ENCODE measurements around the gene CUX1.
"Not testable (repeated sequence)": the region's sequence is repeated elsewhere in the genome, so short reads cannot be mapped to it uniquely, and the experiment has no call there.

Gene CUX1

DNA sequence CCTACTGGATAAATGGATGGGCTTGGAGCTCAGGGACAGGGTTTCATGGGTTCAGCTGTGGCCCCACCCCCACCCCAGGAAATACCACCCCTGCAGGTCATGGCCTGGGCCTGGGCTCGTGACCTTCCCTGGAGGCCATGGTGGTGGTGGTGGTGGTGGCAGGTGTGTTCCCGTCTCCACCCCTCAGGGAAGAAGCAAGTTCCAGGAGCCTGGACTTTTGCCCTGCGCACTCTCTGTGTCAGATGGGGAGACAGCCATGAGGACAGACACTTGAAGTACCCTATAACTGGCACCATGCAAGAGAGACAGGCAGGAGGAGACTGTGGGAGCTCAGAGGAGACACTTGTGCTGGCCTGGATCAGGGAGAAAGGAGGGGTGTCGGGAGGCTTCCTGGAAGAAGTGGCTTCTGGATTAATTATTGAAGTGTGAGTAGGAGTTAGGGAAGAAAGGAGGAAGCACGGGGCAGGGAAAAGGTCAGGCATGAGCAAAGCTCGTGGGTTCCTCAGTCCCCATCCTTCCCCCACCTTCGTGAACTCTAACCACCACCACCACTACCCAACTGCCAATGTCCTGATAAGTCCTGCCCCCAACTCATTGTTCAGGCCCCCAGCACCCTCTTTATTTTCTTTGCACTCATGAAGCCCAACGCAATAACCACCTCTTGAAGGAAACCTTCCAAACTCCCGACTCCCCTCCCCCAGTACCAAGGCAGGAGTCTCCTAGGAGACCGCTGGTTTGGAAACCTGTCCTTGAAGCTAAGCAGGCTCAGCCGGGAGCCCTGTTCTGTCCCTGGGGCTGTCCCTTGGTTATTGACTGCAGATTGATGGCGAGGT is 478.1 kb downstream of the CUX1 start:
- TF ChIP-seq, protein P1, sequence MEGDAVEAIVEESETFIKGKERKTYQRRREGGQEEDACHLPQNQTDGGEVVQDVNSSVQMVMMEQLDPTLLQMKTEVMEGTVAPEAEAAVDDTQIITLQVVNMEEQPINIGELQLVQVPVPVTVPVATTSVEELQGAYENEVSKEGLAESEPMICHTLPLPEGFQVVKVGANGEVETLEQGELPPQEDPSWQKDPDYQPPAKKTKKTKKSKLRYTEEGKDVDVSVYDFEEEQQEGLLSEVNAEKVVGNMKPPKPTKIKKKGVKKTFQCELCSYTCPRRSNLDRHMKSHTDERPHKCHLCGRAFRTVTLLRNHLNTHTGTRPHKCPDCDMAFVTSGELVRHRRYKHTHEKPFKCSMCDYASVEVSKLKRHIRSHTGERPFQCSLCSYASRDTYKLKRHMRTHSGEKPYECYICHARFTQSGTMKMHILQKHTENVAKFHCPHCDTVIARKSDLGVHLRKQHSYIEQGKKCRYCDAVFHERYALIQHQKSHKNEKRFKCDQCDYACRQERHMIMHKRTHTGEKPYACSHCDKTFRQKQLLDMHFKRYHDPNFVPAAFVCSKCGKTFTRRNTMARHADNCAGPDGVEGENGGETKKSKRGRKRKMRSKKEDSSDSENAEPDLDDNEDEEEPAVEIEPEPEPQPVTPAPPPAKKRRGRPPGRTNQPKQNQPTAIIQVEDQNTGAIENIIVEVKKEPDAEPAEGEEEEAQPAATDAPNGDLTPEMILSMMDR (IDR thresholded peaks at IDR 0.05; ENCODE audit: control insufficient read depth, insufficient read depth, low read depth, low read length, missing control alignments) = no peak
- no peak overlapping the region for H3K4me3 ChIP-seq (ENCODE audit: control insufficient read depth, low read depth, low read length)
- DNase-seq (ENCODE audit: low read depth) = no peak

DNA sequence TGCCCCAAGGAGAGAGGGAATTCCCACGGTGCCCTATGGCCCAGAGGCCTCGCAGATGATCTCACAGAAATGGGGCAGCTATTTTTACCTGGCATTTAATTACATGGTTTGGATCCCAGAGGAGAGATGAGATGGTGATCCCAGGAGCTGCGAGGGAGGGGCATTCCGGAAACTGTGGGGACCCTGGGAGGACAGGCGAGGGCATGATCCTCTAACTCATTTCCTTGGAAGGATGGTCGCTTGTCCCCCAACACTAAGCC is 478.7 kb downstream of the CUX1 start:
- TF ChIP-seq, protein P1 (IDR thresholded peaks at IDR 0.05; ENCODE audit: control insufficient read depth, insufficient read depth, low read depth, low read length, missing control alignments) = no peak
- no peak overlapping the region for H3K4me3 ChIP-seq (ENCODE audit: control insufficient read depth, low read depth, low read length)
- no peak for DNase-seq (ENCODE audit: low read depth)

DNA sequence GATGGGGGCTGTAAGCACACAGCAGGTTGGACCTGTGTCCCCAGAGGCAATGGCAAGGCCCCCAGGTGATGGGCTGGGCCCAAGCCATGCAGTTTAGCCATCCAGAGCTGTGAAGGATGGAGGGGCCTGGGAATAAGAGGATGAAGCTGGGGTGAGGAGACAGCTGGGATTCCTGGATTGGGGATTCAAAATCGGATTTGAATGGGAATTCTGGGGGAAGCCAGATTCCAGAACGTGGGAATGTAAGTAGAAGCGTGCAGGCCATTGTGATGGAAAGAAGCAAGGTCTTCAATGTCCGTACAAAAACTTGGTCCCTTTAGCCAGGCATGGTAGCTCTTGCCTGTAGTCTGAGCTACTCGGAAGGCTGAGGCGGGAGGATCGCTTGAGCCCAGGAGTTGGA is 479.1 kb downstream of the CUX1 start:
- no peak overlapping the region for H3K4me3 ChIP-seq (ENCODE audit: control insufficient read depth, low read depth, low read length)
- TF ChIP-seq, protein P1 (IDR thresholded peaks at IDR 0.05; ENCODE audit: control insufficient read depth, insufficient read depth, low read depth, low read length, missing control alignments) = no peak
- no peak for DNase-seq (ENCODE audit: low read depth)

DNA sequence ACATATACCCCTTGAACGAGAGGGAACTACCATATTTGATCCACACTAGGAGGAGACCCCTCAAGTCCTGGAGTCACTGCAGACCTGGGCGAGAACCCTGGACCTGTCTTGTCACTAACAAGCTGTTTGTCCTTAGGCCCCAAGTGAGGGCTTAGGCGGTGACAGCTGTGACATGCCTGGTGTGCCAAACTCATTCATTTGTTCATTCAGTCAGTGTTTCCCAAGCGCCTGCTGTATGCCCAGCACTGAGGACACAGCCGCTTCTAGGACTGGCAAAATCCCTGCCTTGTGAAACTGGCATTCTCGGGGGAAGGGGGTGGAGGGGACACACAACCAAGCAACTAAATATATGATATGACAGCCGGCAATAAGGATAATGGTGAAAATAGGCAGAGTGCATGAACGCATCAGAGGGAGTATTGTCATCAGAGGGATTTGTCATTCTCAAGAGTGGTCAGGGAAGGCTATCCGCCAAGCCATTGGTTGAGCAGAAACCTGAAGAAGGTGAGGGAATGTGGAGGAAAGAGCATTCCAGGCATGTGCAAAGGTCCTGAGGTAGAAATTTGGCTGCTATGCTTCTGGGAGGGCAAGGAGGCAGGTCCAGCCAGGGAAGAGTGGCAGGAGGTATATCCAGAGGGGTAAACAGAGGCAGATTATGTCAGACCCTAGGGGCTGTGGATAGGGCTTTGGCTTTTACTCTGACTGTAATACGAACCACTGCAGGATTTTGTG is 480.2 kb downstream of the CUX1 start:
- no peak overlapping the region for H3K4me3 ChIP-seq (ENCODE audit: control insufficient read depth, low read depth, low read length)
- TF ChIP-seq, protein P1 (IDR thresholded peaks at IDR 0.05; ENCODE audit: control insufficient read depth, insufficient read depth, low read depth, low read length, missing control alignments) = no peak
- DNase-seq (ENCODE audit: low read depth) = no peak

GRCh38 chr7:102300643-102301221 is 483.3 kb downstream of the CUX1 start:
- no peak for DNase-seq (ENCODE audit: low read depth)

GRCh38 chr7:102301367-102301766 is 483.9 kb downstream of the CUX1 start:
- DNase-seq (ENCODE audit: low read depth); H3K4me3 ChIP-seq (ENCODE audit: control insufficient read depth, low read depth, low read length): not testable (repeated sequence)

More at GRCh38 chr7:102300643-102301221, 483.3 kb downstream of the CUX1 start:
- TF ChIP-seq, protein P1 (IDR thresholded peaks at IDR 0.05; ENCODE audit: control insufficient read depth, insufficient read depth, low read depth, low read length, missing control alignments) = no peak
- no peak overlapping the region for H3K4me3 ChIP-seq (ENCODE audit: control insufficient read depth, low read depth, low read length)

DNA sequence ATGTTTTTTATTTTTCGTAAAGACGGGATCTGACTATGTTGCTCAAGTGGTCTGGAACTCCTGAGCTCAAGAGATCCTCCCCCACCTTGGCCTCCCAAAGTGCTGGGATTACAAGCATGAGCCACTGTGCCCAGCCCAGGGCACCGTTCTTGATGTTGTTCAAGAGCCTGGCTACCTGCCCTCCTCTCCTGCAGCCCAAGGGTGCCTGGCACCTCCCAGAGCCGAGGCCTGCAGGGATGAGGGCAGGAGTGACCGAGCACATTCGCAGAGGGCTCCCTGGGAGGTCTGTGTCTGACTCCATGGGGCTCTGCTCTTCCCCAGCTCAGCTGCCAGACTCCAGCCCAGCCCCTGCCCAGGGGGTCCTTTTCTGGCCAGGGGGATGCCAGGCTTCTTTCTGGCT is 484.6 kb downstream of the CUX1 start:
- no peak for DNase-seq (ENCODE audit: low read depth)
- no peak overlapping the region for H3K4me3 ChIP-seq (ENCODE audit: control insufficient read depth, low read depth, low read length)
- TF ChIP-seq, protein P1 (IDR thresholded peaks at IDR 0.05; ENCODE audit: control insufficient read depth, insufficient read depth, low read depth, low read length, missing control alignments) = no peak
